ES-I3 (cell line): ENCODE data around the gene ZDHHC9.

Experiments used
- H3K36me3 ChIP-seq: 2 replicates; pipeline ENCODE4 v1.6.1; 2013; ENCODE audit warnings: mild to moderate bottlenecking, low read length, control low read depth, moderate library complexity; ENCODE audit not compliant: insufficient read depth
- H3K4me1 ChIP-seq: 2 replicates; pipeline ENCODE4 v1.6.1; 2013; ENCODE audit warnings: mild to moderate bottlenecking, control low read depth, low read length; ENCODE audit not compliant: insufficient read depth
- H3K9ac ChIP-seq: 2 replicates; pipeline ENCODE4 v1.6.1; 2013; ENCODE audit warnings: low read depth, mild to moderate bottlenecking, low read length, moderate library complexity
- H3K9me3 ChIP-seq: 2 replicates; pipeline ENCODE4 v1.6.1; 2013; ENCODE audit warnings: mild to moderate bottlenecking, low read length, moderate library complexity; ENCODE audit not compliant: control insufficient read depth, insufficient read depth

The ZDHHC9 gene

DNA sequence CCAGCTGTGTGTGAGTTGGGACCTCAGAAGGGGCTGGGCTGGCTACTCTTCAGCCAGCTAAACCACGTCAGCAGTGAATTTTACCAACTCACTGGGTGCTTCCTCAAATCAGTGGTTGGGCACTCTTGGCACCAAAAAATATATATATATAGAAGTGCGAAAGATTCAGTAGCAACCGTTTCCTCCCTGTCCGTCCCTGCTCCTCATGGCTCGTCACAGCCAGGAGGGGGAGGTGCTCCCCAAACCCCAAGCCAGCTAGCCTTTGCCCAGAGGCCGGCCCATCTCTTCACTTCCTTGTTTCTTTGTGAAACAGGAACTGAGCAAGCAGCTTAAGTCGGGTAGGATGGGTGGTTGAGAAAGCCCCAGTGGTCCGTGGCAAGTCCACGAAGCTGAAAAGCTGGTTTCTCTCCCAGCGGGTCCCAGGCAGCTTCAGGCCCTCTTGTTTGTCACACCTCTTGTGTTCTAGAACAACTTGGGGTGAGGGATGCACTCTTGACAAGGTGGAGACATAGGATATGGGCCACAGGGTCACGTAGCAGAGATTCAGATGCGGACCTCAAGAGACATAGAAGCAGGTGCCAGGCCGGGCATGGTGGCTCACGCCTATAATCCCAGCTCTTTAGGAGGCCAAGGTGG is 70.8 kb downstream of the ZDHHC9 start:
- H3K9me3 ChIP-seq: no peaks in the 10 kb centered on the region
- peaks cover 35% of the 10 kb centered on the region for H3K4me1 ChIP-seq
- H3K9ac ChIP-seq: no peak overlapping the region
- no peaks in the 10 kb centered on the region; the same call in 1 of the 2 replicates for H3K36me3 ChIP-seq

DNA sequence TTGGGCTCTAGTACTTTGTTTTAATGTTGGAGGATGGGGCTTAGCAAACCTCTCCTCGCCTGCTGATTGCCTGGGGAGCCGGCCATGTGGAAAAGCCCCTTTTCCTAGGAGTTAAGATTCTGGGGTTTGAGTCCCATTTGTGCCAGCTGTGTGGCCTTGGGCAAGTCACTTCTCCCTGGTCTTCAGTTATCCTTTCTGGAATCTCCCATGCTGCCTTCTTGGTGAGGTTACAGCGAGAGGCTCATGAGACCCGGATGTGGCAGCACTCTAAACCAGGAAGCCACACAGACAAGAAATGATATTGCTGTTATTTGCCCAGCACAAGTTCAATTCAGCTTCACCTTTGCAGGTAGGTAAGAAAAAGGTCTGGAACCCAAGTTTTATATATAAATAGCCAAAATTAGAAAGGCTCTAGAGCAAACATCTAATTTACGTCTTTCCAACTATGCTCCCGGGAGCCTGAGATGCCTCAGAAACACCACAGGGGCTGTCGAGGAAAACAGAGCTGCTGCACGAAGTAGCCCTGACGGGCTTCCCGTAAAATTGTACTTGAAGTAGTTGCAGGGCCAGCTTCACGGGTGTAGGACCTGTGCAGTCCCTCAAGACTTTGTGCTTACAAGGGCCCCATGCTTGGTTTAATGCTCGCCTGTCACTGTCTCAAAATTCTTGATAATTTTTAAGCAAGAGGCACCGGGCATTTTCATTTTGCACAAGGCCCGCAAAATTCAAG is 72.3 kb downstream of the ZDHHC9 start:
- no peak overlapping the region for H3K9ac ChIP-seq
- no peaks in the 10 kb centered on the region for H3K9me3 ChIP-seq
- H3K36me3 ChIP-seq: no peaks in the 10 kb centered on the region; the same call in 1 of the 2 replicates
- H3K4me1 ChIP-seq: peaks cover 24% of the 10 kb centered on the region

DNA sequence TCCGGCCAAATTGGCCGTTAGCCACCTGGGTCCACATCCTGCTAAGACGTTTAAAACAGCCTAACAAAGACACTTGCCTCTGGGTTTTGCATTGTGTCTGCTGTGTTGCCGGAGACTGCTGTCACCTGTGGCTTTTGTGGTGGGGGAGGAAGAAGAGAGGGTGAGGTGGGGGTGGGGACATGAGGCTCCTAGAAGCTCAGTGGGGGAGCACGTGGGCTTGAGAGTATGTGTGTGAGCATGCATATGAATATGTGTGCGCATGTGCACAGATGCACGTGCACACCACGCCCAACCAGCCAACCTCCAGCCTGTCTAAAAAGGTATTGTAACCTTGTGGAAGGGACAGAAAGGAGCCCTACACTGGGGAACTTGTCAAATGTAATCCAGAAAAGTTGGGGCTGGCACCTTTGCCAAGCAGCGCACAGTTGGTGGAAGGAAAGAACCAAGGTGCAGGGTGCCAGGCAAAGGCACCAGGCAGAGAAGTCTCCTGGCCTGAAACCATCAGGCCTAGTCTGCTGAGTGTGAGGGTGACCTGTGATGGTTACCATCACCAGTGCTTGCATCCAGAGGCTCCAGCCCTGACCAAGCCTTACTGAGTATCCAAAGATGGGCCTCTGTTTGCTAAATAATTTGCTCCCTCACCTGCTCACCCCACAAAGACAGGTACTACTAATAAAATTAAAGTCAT is 74.1 kb downstream of the ZDHHC9 start:
- H3K4me1 ChIP-seq: peaks cover 23% of the 10 kb centered on the region

DNA sequence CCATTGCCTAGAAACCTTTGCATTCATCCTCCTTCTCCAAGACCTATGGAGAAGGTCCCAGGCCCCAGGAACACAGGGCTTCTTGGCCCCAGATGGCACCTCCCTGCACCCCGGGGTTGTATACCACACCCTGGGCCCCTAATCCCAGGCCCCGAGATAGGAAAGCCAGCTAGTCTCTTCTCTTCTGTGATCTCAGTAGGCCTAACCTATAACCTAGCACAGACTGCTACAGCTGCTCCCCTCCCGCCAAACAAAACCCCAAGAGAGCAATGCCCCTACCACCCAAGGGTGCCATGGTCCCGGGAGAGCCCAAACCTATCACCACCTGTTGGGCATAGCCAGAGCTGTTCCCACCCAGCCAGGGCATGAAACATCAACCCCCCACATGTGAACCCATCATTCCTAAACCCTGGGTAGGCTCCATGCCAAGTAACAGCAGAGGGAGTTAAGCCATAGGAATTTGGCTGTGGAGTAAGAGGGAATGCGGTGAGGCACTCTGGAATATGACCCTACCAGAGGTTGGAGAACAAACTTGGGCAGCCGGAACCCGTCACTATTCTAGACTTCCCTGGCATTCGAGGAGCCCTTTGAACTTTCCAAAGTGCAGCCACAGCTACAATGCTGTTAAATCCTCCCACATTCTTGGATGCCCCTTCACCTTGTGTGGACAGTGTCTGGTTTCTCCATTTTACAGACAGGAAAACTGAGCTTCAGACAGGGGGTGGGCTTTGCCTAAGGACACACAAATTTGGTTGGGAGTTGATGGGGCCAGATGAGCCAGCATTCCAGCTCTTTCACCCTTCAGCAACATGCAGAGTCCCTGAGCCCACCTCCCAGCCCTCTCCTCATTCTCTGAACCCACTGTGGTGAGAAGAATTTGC is 74.9 kb downstream of the ZDHHC9 start:
- Histone ChIP-seq H3K9me3 (no peaks in the 10 kb centered on the region), H3K4me1 (peaks cover 17% of the 10 kb centered on the region), H3K36me3 (no peaks in the 10 kb centered on the region; the same call in 1 of the 2 replicates), H3K9ac (no peak overlapping the region)

More for the DNA sequence above, 74.1 kb downstream of the ZDHHC9 start:
- Histone ChIP-seq H3K36me3 (no peaks in the 10 kb centered on the region; the same call in 1 of the 2 replicates), H3K9ac (no peak overlapping the region), H3K9me3 (no peaks in the 10 kb centered on the region)

DNA sequence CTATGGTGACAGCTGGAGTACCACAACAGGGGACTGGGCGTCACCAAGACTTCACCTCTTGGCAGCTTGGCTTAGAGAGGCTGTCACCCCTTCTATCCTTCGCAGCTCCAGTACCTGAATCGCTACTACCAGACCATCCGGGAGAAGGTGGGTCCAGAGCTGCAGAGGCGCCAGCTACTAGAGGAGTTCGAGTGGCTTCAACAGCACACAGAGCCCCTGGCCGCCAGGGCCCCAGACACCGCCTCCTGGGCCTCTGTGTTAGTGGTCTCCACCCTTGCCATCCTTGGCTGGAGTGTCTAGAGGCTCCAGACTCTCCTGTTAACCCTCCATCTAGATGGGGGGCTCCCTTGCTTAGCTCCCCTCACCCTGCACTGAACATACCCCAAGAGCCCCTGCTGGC is 75.5 kb downstream of the ZDHHC9 start:
- Histone ChIP-seq H3K9me3 (no peaks in the 10 kb centered on the region), H3K4me1 (peaks cover 13% of the 10 kb centered on the region; the same call in 1 of the 2 replicates), H3K36me3 (no peaks in the 10 kb centered on the region; the same call in 1 of the 2 replicates), H3K9ac (no peak overlapping the region)

DNA sequence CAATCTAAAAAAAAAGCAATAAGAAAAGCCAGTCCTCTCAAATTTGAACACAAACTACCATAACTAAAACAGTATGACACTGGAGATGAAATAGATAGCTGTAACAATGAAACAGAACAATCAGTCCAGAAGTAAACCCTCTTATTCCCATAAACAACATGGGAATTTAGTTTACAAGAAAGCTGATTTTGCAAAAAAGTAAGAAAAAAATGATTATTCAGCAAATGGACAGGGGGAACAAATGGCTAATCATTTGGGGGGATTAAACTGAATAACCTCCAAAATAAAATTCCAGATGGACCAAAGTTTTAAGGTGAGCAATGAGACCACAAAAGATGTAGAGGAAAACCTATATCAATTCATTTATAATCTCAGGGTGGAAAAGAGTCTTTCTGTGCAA is 80.0 kb downstream of the ZDHHC9 start:
- H3K9me3 ChIP-seq: no peaks in the 10 kb centered on the region
- no peaks in the 10 kb centered on the region for H3K4me1 ChIP-seq

DNA sequence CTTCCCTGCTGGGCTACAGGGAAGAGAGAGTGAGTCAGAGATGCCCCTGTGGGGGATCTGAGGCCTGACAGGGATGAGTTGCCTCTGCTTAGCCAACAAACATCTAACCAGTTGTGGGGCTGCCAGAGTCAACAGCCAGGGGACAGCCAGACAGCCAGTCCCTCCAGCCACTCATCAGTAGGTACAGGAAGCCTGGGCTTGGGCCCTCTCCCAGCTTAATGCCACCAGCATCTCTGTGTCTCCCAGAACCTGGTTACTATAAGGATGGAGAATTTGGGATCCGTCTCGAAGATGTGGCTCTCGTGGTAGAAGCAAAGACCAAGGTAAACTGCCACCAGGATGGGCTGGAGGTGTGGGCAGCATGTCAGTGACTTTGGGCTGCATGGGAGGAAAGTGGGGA is 81.2 kb downstream of the ZDHHC9 start:
- no peaks in the 10 kb centered on the region for H3K36me3 ChIP-seq
- H3K4me1 ChIP-seq: no peaks in the 10 kb centered on the region
- H3K9me3 ChIP-seq: no peaks in the 10 kb centered on the region
- H3K9ac ChIP-seq: no peak overlapping the region

More for the DNA sequence above, 80.0 kb downstream of the ZDHHC9 start:
- H3K36me3 ChIP-seq: no peaks in the 10 kb centered on the region
- H3K9ac ChIP-seq: no peak overlapping the region

DNA sequence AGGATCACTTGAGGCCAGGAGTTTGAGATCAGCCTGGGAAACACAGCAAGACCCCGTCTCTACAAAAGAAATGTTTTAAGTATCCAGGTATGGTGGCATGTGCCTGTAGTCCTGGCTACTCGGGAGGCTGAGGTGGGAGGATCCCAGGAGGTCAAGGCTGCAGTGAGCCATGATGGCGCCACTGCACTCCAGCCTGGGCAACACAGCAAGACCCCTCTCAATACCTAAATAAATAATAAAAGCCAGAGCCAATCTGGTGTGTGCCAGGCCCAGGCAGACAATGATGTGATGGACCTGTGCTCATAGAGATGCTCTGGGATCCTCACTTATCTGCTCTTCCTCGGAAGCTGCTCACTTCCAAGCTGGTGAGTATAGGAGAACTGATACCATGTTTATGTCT is 82.1 kb downstream of the ZDHHC9 start:
- H3K4me1 ChIP-seq: no peaks in the 10 kb centered on the region; the same call in 1 of the 2 replicates
- no peak overlapping the region for H3K9ac ChIP-seq
- H3K9me3 ChIP-seq: no peaks in the 10 kb centered on the region

DNA sequence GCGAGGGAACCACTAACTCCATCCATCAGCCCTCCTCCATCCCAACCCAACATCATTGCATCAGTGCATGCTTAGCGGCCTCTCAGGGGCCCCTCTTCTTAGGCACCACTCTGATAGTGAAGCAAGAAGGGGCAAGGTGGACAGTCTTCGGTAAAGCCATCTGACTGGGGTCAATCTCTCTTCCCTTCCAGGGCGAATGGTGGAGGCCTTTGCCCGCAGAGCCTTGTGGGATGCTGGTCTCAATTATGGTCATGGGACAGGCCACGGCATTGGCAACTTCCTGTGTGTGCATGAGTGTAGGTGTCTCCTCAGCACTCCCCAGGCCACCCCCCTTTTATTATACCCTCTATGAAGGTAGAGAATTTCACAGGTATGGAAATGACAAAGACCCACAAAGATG is 82.7 kb downstream of the ZDHHC9 start:
- H3K4me1 ChIP-seq: peaks cover 3% of the 10 kb centered on the region; the same call in 1 of the 2 replicates
- H3K36me3 ChIP-seq: no peaks in the 10 kb centered on the region
- no peak overlapping the region for H3K9ac ChIP-seq
- H3K9me3 ChIP-seq: no peaks in the 10 kb centered on the region

More for the DNA sequence above, 82.1 kb downstream of the ZDHHC9 start:
- H3K36me3 ChIP-seq: no peaks in the 10 kb centered on the region

DNA sequence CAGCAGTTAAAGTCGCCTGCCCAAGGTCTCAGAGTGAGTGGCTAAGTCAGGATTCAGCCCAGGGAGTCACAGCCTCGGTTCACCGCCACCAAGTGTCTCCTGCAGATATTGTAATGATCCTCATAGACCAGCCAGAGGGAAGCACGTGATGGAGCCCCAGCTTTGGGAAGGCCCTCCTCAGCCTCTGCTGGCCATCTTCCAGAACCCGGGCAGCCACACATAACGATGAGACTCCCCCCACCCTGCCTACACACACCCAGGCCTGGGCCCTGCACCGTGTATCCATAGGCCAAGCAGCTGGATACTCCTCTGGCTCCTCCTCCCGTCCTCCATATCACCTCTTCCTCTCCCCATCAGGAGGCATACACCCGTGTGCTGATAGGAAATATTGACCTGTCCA is 83.5 kb downstream of the ZDHHC9 start:
- Histone ChIP-seq H3K9me3 (no peaks in the 10 kb centered on the region), H3K36me3 (no peaks in the 10 kb centered on the region), H3K4me1 (peaks cover 3% of the 10 kb centered on the region; the same call in 1 of the 2 replicates), H3K9ac (no peak overlapping the region)

DNA sequence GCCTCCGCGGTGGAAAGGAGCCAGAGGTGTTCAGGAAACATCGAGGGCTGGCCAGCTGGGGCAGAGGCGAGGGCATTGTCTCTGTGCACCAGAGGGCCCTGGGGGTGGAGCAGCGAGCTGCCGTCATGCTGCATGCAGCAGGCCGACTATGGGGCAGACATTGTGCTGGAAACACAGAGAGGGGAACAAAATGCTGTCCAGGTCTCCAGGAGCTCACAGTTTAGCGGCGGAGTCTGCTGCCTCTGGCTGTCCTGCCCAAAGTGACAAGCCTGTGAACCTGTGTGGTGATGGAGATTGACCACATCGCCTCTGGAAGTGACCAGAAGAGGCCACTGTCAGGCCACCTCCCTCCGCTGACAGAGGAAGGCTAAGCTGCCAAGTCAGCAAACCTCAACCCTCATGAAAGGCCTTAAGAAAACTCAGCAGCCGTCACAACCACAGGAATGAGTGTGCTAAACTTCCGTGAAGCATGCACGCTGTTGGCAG is 84.1 kb downstream of the ZDHHC9 start:
- Histone ChIP-seq H3K9me3 (no peaks in the 10 kb centered on the region), H3K4me1 (peaks cover 3% of the 10 kb centered on the region; the same call in 1 of the 2 replicates), H3K9ac (no peak overlapping the region), H3K36me3 (no peaks in the 10 kb centered on the region)

DNA sequence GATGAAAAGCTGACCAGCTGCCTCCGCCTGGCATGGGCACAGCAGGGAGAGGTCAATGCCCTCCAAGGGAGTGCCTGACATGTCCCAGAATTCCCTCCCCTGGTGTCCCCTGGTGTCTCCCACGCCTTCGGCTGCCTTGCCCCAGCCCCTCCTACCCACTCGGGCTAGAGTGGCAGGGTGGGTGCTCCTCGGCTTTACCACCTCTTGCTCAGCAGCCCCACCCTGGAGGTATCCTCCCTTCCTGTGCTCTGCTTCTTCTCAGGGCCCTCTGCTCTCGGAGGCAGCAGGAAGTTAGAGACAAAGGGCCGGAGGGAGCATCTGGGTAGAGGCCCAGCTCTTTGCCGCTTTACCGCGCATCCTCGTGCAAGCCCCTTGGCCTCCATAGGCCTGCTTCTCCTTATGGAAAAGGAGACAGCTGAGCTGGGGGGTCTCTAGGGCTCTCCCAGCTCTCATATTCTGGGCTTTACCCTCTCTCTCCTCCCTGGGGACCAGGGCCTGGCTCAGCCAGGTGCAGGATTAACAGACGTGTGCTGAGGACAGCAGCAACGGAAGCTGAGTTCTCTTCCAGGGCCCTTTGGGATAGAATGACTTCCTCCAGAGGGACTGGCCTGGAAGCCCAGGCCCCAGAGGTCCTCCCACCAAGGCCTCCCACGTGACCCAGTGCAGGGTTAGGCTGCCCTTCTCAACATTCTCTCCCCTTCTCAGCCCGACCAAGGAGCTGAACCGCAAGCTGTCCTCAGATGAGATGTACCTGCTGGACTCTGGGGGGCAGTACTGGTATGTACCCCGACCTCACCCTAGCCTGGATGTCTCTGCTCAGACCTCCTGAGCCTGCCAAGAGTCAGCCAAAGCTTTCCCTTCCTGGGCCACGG is 87.7 kb downstream of the ZDHHC9 start:
- H3K36me3 ChIP-seq: no peaks in the 10 kb centered on the region
- H3K9ac ChIP-seq: no peak overlapping the region
- no peaks in the 10 kb centered on the region for H3K9me3 ChIP-seq
- peaks cover 9% of the 10 kb centered on the region; the same call in 1 of the 2 replicates for H3K4me1 ChIP-seq
